Neural cell (in vitro differentiated cells): ENCODE results near the gene SMARCC1. TPM values are rescaled to one million over a fixed set of nuclear protein-coding genes. Genes with fewer than 3 reads are reported as not detected.
"Not testable (repeated sequence)": the region's sequence is repeated elsewhere in the genome, so short reads cannot be mapped to it uniquely, and the experiment has no call there.

Experiments
- H2AFZ ChIP-seq: fragments of 200-600, 300-800 bp; sonication (generic), shearing (Covaris generic); 2 replicates; pipeline ENCODE4 v1.6.0; 2014; ENCODE audit warnings: low read depth, mild to moderate bottlenecking, antibody characterized with exemption, low read length, moderate library complexity
- H3F3A ChIP-seq: fragments of 200-600 bp; shearing (Covaris generic); 2 replicates; pipeline ENCODE4 v1.6.1; 2016; ENCODE audit warnings: mild to moderate bottlenecking, moderate library complexity, mixed read lengths, antibody characterized with exemption, low read length; ENCODE audit not compliant: insufficient read depth, poor library complexity, severe bottlenecking
- H3K27ac ChIP-seq: fragments of 200-600, 300-800 bp; sonication (generic), shearing (Covaris generic); 2 replicates; pipeline ENCODE4 v1.5.1; 2014; ENCODE audit warnings: mild to moderate bottlenecking, low read length, moderate library complexity
- H3K27me3 ChIP-seq: fragments of 300-800, 200-600 bp; sonication (generic), shearing (Covaris generic); 2 replicates; pipeline ENCODE4 v1.6.0; 2014; ENCODE audit warnings: mild to moderate bottlenecking, low read depth, low read length, moderate library complexity; ENCODE audit not compliant: insufficient read depth
- H3K36me3 ChIP-seq: fragments of 300-800, 200-600 bp; sonication (generic), shearing (Covaris generic); 2 replicates; pipeline ENCODE4 v1.5.1; 2014; ENCODE audit warnings: mild to moderate bottlenecking, antibody characterized with exemption, low read length, moderate library complexity; ENCODE audit not compliant: insufficient read depth
- H3K4me2 ChIP-seq: fragments of 300-800, 200-600 bp; sonication (generic), shearing (Covaris generic); 2 replicates; pipeline ENCODE4 v1.6.0; 2014; ENCODE audit warnings: mild to moderate bottlenecking, low read length
- H3K4me3 ChIP-seq: fragments of 300-800, 200-600 bp; sonication (generic), shearing (Covaris generic); 2 replicates; pipeline ENCODE4 v1.5.1; 2014; ENCODE audit warnings: mild to moderate bottlenecking, low read length, moderate library complexity
- H3K79me2 ChIP-seq: fragments of 200-600 bp; shearing (Covaris generic); replicated peaks from 2 replicates; pipeline ENCODE4 v1.6.0; 2014; ENCODE audit warnings: mild to moderate bottlenecking, low read length, moderate library complexity; ENCODE audit not compliant: insufficient read depth
- H3K9ac ChIP-seq: fragments of 300-800, 200-600 bp; sonication (generic), shearing (Covaris generic); 2 replicates; pipeline ENCODE4 v1.6.1; 2016; ENCODE audit warnings: mild to moderate bottlenecking, low read length, mixed read lengths
- H3K9me2 ChIP-seq: fragments of 200-600 bp; shearing (Covaris generic); 2 replicates; pipeline ENCODE4 v1.6.1; 2016; ENCODE audit warnings: mild to moderate bottlenecking, low read length, mixed read lengths; ENCODE audit not compliant: insufficient read depth
- H3K9me3 ChIP-seq: fragments of 200-600, 300-800 bp; sonication (generic), shearing (Covaris generic); 2 replicates; pipeline ENCODE4 v1.6.1; 2016; ENCODE audit warnings: mild to moderate bottlenecking, mixed run types, low read length, moderate library complexity, mixed read lengths
- H4K20me1 ChIP-seq: fragments of 200-600 bp; shearing (Covaris generic); 2 replicates; pipeline ENCODE4 v1.6.1; 2016; ENCODE audit warnings: mild to moderate bottlenecking, mixed run types; ENCODE audit not compliant: insufficient read depth
- CTCF ChIP-seq: fragments of 450-650 bp; IDR thresholded peaks from 2 replicates; pipeline ENCODE4 v1.5.1; 2014; ENCODE audit warnings: antibody characterized with exemption, mild to moderate bottlenecking, moderate library complexity; ENCODE audit not compliant: poor library complexity, severe bottlenecking
- EP300 ChIP-seq: fragments of 450-650 bp; conservative IDR thresholded peaks from 2 replicates; pipeline ENCODE4 v1.6.1; 2014; ENCODE audit warnings: antibody characterized with exemption, mild to moderate bottlenecking, moderate library complexity; ENCODE audit not compliant: poor library complexity, severe bottlenecking
- EZH2 ChIP-seq: fragments of 200-600, 300-800 bp; shearing (Covaris generic), sonication (generic); IDR thresholded peaks from 2 replicates; pipeline ENCODE4 v1.6.1; 2014; ENCODE audit warnings: antibody characterized with exemption, low read length, borderline replicate concordance, mild to moderate bottlenecking; ENCODE audit not compliant: insufficient read depth, poor library complexity, severe bottlenecking
- MXI1 ChIP-seq: fragments of 450-650 bp; conservative IDR thresholded peaks from 2 replicates; pipeline ENCODE4 v1.6.1; 2014; ENCODE audit warnings: antibody characterized with exemption, mild to moderate bottlenecking; ENCODE audit not compliant: poor library complexity, severe bottlenecking
- POLR2AphosphoS5 ChIP-seq: IDR thresholded peaks from 2 replicates; pipeline ENCODE4 v1.6.1; 2012
- RAD21 ChIP-seq: fragments of 450-650 bp; conservative IDR thresholded peaks from 2 replicates; pipeline ENCODE4 v1.6.1; 2014; ENCODE audit warnings: antibody characterized with exemption, mild to moderate bottlenecking, moderate library complexity
- SMC3 ChIP-seq: fragments of 450-650 bp; conservative IDR thresholded peaks from 2 replicates; pipeline ENCODE4 v1.6.1; 2014; ENCODE audit warnings: antibody characterized with exemption, mild to moderate bottlenecking, moderate library complexity; ENCODE audit not compliant: poor library complexity
- TAF1 ChIP-seq: IDR thresholded peaks from 2 replicates; pipeline ENCODE4 v1.6.1; 2012; ENCODE audit warnings: low read depth
- polyA plus RNA-seq: library from polyadenylated mRNA; depleted of rRNA; stranded (reverse); fragments of >200 nt; gene quantifications from 2 replicates; pipeline ENCODE4 v1.2.3, GENCODE V29; 2014
- TF ChIP-seq, protein P1 (sequence below): IDR thresholded peaks from 2 replicates; pipeline ENCODE4 v1.6.1; 2012; ENCODE audit warnings: borderline replicate concordance

Gene SMARCC1
- polyA plus RNA-seq, 1 donor from 2014 or later: 29.4 TPM

DNA sequence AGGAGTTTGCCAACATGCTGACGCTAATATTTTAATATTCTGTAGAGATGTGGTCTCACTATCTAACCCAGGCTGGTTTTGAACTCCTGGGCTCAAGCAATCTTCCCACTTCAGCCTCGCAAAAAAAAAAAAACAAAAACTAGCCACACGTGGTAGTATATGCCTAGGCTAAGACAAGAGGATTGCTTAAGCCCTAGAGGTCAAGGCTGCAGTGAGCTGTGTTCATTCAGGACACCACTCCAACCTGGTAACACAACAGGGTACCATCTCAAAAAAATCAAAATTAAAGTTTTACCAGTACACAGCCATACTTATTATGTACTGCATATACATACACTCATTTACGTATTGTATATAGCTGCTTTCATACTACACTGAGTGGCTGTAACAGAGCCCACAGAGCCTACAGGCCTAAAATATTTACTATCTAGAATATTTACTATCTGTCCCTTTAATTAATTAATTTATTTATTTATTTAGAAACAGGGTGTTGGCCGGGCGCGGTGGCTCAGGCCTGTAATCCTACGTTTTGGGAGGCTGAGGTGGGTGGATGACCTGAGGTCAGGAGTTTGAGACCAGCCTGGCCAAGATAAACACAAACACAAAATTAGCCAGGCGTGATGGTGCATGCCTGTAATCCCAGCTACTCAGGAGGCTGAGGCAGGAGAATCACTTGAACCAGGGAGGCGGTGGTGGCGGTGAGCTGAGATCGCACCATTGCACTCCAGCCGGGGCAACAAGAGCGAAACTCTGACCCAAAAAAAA lies 23.2 kb downstream of the SMARCC1 start:
- Histone ChIP-seq H3K9me3 (no peaks in the 10 kb centered on the region), H3K79me2 (peaks cover 36% of the 10 kb centered on the region), H3K27ac (no peak overlapping the region), H4K20me1 (no peaks in the 10 kb centered on the region), H3K4me2 (no peak overlapping the region), H3F3A (no peaks in the 10 kb centered on the region), H3K9me2 (no peaks in the 10 kb centered on the region), H3K4me3 (no peak overlapping the region), H2AFZ (no peak overlapping the region), H3K36me3 (no peaks in the 10 kb centered on the region), H3K9ac (no peak overlapping the region), H3K27me3 (no peaks in the 10 kb centered on the region)
- TF ChIP-seq EP300: no peak
- TF ChIP-seq, protein P1, sequence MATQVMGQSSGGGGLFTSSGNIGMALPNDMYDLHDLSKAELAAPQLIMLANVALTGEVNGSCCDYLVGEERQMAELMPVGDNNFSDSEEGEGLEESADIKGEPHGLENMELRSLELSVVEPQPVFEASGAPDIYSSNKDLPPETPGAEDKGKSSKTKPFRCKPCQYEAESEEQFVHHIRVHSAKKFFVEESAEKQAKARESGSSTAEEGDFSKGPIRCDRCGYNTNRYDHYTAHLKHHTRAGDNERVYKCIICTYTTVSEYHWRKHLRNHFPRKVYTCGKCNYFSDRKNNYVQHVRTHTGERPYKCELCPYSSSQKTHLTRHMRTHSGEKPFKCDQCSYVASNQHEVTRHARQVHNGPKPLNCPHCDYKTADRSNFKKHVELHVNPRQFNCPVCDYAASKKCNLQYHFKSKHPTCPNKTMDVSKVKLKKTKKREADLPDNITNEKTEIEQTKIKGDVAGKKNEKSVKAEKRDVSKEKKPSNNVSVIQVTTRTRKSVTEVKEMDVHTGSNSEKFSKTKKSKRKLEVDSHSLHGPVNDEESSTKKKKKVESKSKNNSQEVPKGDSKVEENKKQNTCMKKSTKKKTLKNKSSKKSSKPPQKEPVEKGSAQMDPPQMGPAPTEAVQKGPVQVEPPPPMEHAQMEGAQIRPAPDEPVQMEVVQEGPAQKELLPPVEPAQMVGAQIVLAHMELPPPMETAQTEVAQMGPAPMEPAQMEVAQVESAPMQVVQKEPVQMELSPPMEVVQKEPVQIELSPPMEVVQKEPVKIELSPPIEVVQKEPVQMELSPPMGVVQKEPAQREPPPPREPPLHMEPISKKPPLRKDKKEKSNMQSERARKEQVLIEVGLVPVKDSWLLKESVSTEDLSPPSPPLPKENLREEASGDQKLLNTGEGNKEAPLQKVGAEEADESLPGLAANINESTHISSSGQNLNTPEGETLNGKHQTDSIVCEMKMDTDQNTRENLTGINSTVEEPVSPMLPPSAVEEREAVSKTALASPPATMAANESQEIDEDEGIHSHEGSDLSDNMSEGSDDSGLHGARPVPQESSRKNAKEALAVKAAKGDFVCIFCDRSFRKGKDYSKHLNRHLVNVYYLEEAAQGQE: no peak
- no peak for TF ChIP-seq MXI1
- no peak for TF ChIP-seq SMC3
- no peak for TF ChIP-seq TAF1
- no peak for TF ChIP-seq CTCF
- no peak for TF ChIP-seq POLR2AphosphoS5
- no peak for TF ChIP-seq EZH2
- TF ChIP-seq RAD21: no peak

DNA sequence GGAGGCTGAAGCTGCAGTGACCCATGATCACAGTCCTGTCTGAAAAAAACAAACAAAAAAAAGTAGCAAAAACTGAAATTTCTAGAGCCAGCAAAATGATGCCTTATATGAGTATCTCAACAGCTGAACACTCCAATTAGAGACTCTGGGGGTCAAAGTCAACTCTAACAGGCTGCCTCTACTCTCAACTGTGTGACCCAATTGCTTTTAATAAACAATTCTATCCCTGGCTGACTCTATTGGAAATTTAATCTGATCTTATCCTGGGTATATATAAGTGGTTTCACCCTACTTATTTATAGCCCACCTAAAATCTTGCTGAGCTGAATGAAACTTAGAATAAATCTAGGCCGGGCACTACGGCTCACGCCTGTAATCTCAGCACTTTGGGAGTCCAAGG lies 29.0 kb downstream of the SMARCC1 start:
- H3K4me2 ChIP-seq: no peak overlapping the region
- no peaks in the 10 kb centered on the region for H3K27me3 ChIP-seq
- peaks cover 62% of the 10 kb centered on the region for H3K79me2 ChIP-seq
- no peak overlapping the region for H3K9ac ChIP-seq
- H3K4me3 ChIP-seq: no peak overlapping the region
- H3K9me2 ChIP-seq: no peaks in the 10 kb centered on the region
- peaks cover 5% of the 10 kb centered on the region for H4K20me1 ChIP-seq
- no peaks in the 10 kb centered on the region for H3K36me3 ChIP-seq
- H3F3A ChIP-seq: no peaks in the 10 kb centered on the region
- TF ChIP-seq SMC3 (no peak), POLR2AphosphoS5 (no peak), TAF1 (no peak), EZH2 (no peak), MXI1 (no peak), EP300 (no peak), RAD21 (no peak), CTCF (no peak)
- TF ChIP-seq, protein P1: no peak
- H2AFZ ChIP-seq: no peak overlapping the region
- no peaks in the 10 kb centered on the region for H3K9me3 ChIP-seq
- no peak overlapping the region for H3K27ac ChIP-seq

GRCh38 chr3:47750811-47751354 lies 30.8 kb downstream of the SMARCC1 start:
- not testable (repeated sequence) for H3F3A ChIP-seq, H3K4me2 ChIP-seq, H3K36me3 ChIP-seq, H3K9me3 ChIP-seq, H3K9me2 ChIP-seq, H3K9ac ChIP-seq, H2AFZ ChIP-seq, H3K27me3 ChIP-seq, H3K4me3 ChIP-seq, H4K20me1 ChIP-seq, H3K27ac ChIP-seq
- H3K79me2 ChIP-seq: peaks cover 59% of the 10 kb centered on the region
